GM10248 (cell line): Measurements from ENCODE around the gene DRC3.

Experiments used
- CTCF ChIA-PET: fragments of 300-600 bp; sonication (Branson Sonifier 250); formaldehyde crosslinking; extraction: SDS; loops from one replicate; lab custom pipeline; 2021; ENCODE audit warnings: antibody characterized with exemption; lab: Yijun Ruan, JAX
- POLR2A ChIA-PET: fragments of 350-650 bp; sonication (Branson Sonifier 250); formaldehyde crosslinking; extraction: SDS; loops from one replicate; lab custom pipeline; 2020; ENCODE audit warnings: antibody characterized with exemption; lab: Yijun Ruan, JAX
- DNase-seq: peaks from one replicate; pipeline ENCODE4 v3.0.0; 2012; ENCODE audit errors: extremely low spot score
- CTCF ChIP-seq: IDR thresholded peaks from 2 replicates; pipeline ENCODE4 v1.5.1; 2012; ENCODE audit warnings: mild to moderate bottlenecking, low read depth; ENCODE audit errors: extremely low read depth, missing control alignments, control extremely low read depth

DRC3 gene

GRCh38 chr17:17946093-17946492, 26.6 kb upstream of the DRC3 start:
- no peak for TF ChIP-seq CTCF
- POLR2A ChIA-PET: no interaction called here
- DNase-seq: no peak
- CTCF ChIA-PET: interaction anchor here (0.7 to 3.0 kb wide), 13 partner anchors 8 to 87 kb away, joined by 3 to 10 read pairs (median 5); no protein-coding TSS in a partner anchor

- DNase-seq: no peak
- ChIA-PET CTCF (interaction anchor here (0.9 to 3.0 kb wide), 9 partner anchors 9 to 86 kb away, joined by 3 to 9 read pairs (median 6); no protein-coding TSS in a partner anchor), POLR2A (no interaction called here)
- TF ChIP-seq CTCF: no peak
Measured at GRCh38 chr17:17947309-17947708, 25.4 kb upstream of the DRC3 start.

- ChIA-PET CTCF (interaction anchor here (0.9 to 2.4 kb wide), 4 partner anchors 8 to 85 kb away, joined by 3 to 9 read pairs (median 5); no protein-coding TSS in a partner anchor), POLR2A (no interaction called here)
- TF ChIP-seq CTCF: no peak
- DNase-seq: no peak
Measured at GRCh38 chr17:17947966-17948365, 24.7 kb upstream of the DRC3 start.

- no peak for TF ChIP-seq CTCF
- CTCF ChIA-PET: interaction anchor here (0.6 kb wide), 1 partner anchor 31 kb away, joined by 3 read pairs; no protein-coding TSS in a partner anchor
- POLR2A ChIA-PET: no interaction called here
- no peak for DNase-seq
Measured at GRCh38 chr17:17950347-17950746, 22.3 kb upstream of the DRC3 start.

- ChIA-PET POLR2A (no interaction called here), CTCF (no interaction called here)
- no peak for DNase-seq
- TF ChIP-seq CTCF: no peak
Measured at GRCh38 chr17:17950806-17951205, 21.9 kb upstream of the DRC3 start.

- no peak for DNase-seq
- TF ChIP-seq CTCF: no peak
- CTCF ChIA-PET: no interaction called here
- POLR2A ChIA-PET: interaction anchor here (0.7 kb wide), 1 partner anchor 249 kb away, joined by 13 read pairs; no protein-coding TSS in a partner anchor
Measured at GRCh38 chr17:17951524-17951923, 21.1 kb upstream of the DRC3 start.

GRCh38 chr17:17952691-17953090, 20.0 kb upstream of the DRC3 start:
- TF ChIP-seq CTCF: no peak
- CTCF ChIA-PET: no interaction called here
- POLR2A ChIA-PET: no interaction called here

More at GRCh38 chr17:17952691-17953090, 20.0 kb upstream of the DRC3 start:
- no peak for DNase-seq
